Muscle of back (tissue), 13 donors: ENCODE measurements around the gene THG1L. TPM values are rescaled to one million over a fixed set of nuclear protein-coding genes. Genes with fewer than 3 reads are reported as not detected.
A peak's percentile ranks its signal among the peaks of the same experiment; 100 is the strongest.
"Not testable (repeated sequence)": the region's sequence is repeated elsewhere in the genome, so short reads cannot be mapped to it uniquely, and the experiment has no call there.

Source experiments
- DNase-seq, 3 donors: peaks; one replicate each; pipeline versions ENCODE4 v3.0.0 to v3.0.0-alpha.2; 2013
- long read RNA-seq, 9 donors: transcript quantifications; one replicate each; lab custom pipeline, GENCODE V29; 2026
- polyA plus RNA-seq, 10 donors: library from polyadenylated mRNA; unstranded; fragments of 120-200 nt; gene quantifications; one replicate each; pipeline ENCODE4 v1.2.1, GENCODE V29; 2013; ENCODE audit not compliant: insufficient read length in 10 of 10

Gene THG1L
- 10 to 100 TPM; 20.1 to 29.1 (median 24.2) TPM for polyA plus RNA-seq
- long read RNA-seq, donor 1, transcript THG1L-201 (6 exons, 3,107 nt), result major isoform, 5 of 6 reads
- long read RNA-seq, donor 1, partial matches to known transcripts, result 0 of 6 reads
- long read RNA-seq, donor 1, other reads (novel, unspliced or antisense), result 0 of 6 reads
- long read RNA-seq, donor 2, partial matches to known transcripts, result 6 of 12 reads
- long read RNA-seq, donor 2, other reads (novel, unspliced or antisense), result 0 of 12 reads
- long read RNA-seq, donor 3, result 0 reads
- long read RNA-seq, donor 4, transcript THG1L-201 (6 exons, 3,107 nt), result major isoform, 6 of 11 reads
- long read RNA-seq, donor 4, partial matches to known transcripts, result 5 of 11 reads
- long read RNA-seq, donor 4, other reads (novel, unspliced or antisense), result 0 of 11 reads
- long read RNA-seq, donor 5, partial matches to known transcripts, result 9 of 13 reads
- long read RNA-seq, donor 5, other reads (novel, unspliced or antisense), result 0 of 13 reads
- long read RNA-seq, donor 6, transcript THG1L-201 (6 exons, 3,107 nt), result major isoform, 16 of 23 reads
- long read RNA-seq, donor 6, partial matches to known transcripts, result 6 of 23 reads
- long read RNA-seq, donor 6, other reads (novel, unspliced or antisense), result 0 of 23 reads
- long read RNA-seq, donor 7, transcript THG1L-201 (6 exons, 3,107 nt), result major isoform, 8 of 11 reads
- long read RNA-seq, donor 7, partial matches to known transcripts, result 0 of 11 reads
- long read RNA-seq, donor 7, other reads (novel, unspliced or antisense), result 0 of 11 reads
- long read RNA-seq, donor 8, transcript THG1L-201 (6 exons, 3,107 nt), result major isoform, 7 of 13 reads
- long read RNA-seq, donor 8, partial matches to known transcripts, result 6 of 13 reads
- long read RNA-seq, donor 8, other reads (novel, unspliced or antisense), result 0 of 13 reads
- long read RNA-seq, donor 9, partial matches to known transcripts, result 0 of 2 reads
- long read RNA-seq, donor 9, other reads (novel, unspliced or antisense), result 0 of 2 reads

- peak; percentile 97 to 99 (median 98) for DNase-seq
Observed at GRCh38 chr5:157731272-157732129, at the start of gene THG1L. THG1L (plus strand) TSS chr5:157731420; CDS start chr5:157731441, 21 bp downstream.

- peak in 1 of 3 donors; percentile 14 for DNase-seq
Observed at GRCh38 chr5:157682257-157682656, 49.0 kb upstream of the THG1L start.

DNA sequence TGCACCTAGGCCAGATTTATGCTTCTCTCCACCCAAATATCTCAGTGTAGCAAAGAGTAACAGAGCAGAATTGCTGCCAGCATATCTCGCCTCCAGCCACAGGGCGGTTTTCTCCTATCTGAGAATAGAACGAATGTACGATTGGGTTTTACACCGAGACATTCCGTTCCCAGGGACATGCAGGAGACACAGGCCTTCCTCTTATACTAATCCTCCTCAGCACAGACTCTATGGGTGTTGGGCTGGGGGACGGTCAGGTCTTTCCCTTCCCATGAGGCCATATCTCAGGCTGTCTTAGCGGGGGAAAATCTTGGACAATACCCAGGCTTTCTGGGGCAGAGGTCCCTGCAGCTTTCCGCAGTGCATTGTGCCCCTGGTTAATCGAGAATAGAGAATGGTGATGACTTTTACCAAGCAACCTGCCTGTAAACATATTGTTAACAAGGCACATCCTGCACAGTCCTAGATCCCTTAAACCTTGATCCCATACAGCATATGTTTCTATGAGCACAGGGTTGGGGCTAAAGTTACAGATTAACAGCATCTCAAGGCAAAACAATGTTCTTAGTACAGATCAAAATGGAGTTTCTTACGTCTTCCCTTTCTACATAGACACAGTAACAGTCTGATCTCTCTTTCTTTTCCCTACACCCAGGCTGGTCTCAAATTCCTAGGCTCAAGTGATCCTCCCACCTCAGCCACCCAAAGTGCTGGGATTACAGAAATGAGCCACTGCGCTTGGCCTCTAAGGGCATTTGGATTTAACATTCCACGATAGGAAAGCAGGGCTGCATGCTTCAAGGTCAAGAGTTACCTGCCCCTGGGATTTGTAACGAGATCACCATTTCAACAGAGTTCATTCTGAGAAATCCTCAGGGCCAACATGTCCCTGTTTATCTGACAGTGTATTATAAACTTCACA, 44.7 kb upstream of the THG1L start:
- not testable (repeated sequence) for DNase-seq

GRCh38 chr5:157687198-157687554, 44.0 kb upstream of the THG1L start:
- no peak for DNase-seq

- DNase-seq, result peak in 1 of 3 donors; percentile 21
Observed at GRCh38 chr5:157689942-157690689, 41.1 kb upstream of the THG1L start.

DNA sequence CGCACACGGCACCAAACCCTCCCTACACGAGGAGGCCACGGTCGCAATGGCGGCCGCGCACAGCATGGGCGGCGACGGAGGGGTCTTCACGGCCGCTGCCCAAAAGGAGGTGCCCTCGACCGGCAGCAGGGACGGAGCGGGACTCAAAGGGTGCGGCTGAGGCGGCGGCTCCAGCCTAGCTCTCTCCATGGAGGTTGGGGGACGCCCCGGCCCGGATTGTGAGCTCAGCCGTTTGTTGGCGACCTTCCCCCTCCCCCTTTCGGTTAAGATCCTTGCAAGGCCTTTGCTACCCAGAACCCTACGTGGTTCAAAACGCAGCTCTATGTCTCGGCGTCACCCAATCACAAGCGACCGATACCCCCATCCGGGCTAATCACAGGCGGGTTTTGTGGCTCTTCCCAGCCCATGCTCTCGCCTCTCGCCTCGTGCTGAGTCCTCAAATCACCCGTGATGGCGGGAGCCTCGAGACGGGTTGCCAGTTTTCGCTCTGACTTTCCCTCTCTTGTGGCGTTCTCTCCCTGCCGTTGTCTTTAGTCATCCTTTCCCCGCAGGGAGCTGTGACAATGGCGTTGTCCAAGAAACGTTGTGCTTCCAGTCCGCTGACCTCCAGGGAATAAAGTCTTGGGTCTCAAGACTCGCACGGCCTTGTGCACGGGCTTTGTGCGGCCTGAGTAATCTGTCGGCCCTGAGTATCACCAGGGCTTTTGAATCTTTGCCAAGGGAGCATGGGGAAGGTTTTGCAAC, 40.4 kb upstream of the THG1L start:
- no peak for DNase-seq

DNA sequence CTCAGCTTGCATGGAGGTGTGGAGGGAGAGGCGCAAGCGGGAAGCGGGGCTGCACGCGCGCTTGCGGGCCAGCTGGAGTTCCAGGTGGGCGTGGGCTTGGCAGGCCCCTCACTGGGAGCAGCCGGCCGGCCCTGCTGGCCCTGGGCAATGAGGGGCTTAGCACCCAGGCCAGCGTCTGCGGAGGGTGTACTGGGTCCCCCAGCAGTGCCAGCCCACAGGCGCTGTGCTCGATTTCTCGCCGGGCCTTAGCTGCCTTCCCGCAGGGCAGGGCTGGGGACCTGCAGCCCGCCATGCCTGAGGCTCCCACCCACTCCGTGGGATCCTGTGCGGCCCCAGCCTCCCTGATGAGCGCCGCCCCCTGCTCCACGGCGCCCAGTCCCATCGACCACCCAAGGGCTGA, 37.4 kb upstream of the THG1L start:
- not testable (repeated sequence) for DNase-seq

GRCh38 chr5:157696154-157696553, 35.1 kb upstream of the THG1L start:
- not testable (repeated sequence) for DNase-seq

DNA sequence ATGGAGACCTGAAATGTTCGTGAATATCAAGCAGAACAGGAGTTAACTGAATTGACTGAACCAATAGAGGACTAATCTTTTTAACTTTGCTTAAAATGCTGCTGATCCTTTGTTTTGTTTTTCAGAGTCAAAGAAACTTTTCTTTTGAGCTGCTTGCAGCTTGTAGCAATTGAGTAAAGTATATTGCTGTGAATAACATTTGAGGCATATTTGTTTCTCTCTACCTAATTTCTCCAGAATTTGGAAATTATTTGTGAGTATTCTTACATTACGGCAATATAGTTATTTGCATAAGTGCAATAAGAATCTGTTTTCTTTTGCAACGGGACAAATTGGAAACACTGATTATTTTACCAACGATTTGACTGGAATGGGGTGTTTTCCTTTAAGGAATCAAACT, 32.5 kb upstream of the THG1L start:
- DNase-seq, result not testable (repeated sequence)

DNA sequence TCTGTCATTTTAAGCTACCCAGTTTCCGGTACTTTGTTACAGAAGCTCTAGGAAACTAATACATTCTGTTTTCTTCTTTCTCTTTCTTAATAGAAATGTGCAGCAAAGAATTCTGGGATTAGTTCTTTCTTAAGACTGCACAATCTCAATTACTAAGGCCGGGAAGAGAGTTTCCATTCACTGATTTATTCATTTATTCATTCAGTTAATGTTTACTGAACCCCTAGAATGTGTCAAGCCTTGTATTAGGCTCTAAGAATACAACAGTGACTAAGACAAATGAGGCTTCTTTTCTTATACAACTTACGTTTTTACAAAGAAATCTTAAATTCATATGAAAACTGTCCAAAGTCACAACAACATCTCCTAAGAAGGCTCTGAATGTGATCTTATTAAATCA, 27.5 kb upstream of the THG1L start:
- no peak for DNase-seq

DNA sequence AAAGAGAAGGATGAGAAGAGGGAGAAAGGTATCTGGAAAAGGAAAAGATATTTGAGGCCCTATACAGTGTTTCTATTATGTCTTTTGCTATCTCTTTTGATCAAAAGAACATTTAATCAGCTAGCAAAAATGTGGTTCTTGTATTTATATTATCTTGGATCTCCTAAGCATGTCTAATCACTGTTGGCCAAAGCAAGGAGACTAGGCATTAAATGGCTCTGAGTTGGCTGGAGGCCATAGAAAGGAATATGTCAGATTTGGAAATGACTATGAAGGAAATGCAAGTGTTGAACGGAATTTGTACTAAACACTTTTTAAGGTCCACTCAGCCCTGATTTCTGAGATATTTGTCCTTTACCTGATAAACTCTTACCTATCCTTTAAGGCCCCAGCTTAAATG, 22.4 kb upstream of the THG1L start:
- peak in 2 of 3 donors; percentile 22 to 32 for DNase-seq

DNA sequence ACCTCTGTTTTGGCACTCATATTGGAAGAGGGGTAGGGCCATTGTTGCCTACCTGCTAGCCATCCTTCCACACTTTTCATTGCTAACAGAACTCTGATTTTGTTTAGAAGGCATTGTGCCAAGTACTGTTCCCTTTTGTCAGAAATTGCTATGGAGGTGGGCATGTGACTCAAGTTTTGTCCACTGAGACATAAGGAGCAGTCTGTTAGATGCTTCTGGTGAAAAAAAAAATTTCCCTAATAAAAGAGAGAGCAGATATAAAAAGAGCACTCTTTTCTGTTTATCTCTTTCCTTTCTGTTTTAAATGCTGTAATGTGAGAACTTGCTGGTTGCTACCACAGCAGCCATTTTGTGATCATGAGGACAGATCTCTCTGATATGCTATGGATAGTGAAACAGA, 21.9 kb upstream of the THG1L start:
- no peak for DNase-seq

DNA sequence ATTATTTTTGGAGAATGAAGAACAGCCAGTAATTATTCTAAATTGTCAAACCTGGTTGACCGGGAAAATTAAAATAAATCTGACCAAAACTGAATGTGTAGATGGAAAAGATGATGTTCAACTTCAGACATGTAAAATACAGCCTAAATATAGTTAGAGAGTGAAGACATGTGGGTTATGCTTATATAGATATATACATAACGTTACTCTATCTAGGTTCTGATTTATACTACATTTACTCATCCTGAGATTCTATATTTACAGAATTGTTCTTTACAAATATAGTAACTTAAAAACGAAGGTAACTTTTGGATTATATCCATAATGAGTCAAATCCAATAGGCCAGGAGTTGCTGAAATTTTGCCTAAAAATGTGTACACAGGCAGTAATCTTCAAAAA, 20.8 kb upstream of the THG1L start:
- DNase-seq, result no peak

GRCh38 chr5:157710882-157711281, 20.3 kb upstream of the THG1L start:
- peak in 1 of 3 donors; percentile 60 for DNase-seq

DNA sequence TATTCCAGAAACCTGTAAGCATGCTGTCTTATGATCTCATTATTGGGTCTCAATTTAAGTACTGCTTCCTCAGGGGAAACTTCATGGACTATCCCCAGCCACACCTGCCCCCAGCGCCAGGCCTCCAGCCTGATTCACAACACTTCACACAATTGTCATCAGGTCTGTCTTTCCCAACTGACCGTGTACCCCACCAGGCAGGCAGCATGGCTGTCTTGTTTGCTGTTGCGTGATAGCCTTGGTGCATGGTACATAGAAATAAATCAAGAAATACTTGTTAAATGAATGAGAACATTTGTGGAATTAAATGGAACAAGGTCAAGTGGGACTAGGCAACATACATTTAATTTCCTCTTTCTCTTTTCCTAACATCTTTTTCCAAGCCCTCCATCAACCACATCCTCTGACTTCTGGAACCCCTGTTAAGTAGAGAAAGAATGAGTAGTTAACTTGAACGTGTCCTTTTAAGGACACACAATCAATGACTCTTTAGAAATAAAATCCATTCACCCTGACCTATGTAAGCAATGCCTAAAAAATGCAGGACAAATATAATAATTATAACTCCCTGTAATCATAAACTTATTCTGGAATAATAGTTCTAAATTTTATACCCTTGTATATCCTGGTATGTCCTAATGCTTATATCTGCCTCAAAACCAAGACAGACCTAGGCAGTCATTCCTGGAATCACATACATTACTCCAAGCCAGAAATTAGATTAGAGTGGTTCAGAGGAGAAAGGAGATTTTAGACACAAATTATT, 17.2 kb upstream of the THG1L start:
- no peak for DNase-seq

- DNase-seq, result no peak
Observed at GRCh38 chr5:157714596-157714864, 16.7 kb upstream of the THG1L start.

DNA sequence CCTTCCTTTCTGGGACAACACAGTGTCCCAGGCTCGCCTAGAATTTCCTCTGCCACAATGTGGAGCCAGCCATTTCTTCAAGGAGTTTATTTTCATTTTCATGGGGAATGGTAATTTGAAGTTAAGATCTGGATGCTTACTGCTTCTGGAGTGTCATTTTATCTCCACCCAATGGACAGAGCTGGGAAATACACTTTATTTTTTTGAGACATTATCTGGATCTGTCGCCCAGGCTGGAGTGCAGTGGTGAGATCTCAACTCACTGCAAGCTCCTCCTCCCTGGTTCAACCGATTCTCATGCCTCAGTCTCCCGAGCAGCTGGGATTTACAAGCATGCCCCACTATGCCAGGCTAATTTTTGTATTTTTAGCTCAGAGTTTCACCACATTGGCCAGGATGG, 12.7 kb upstream of the THG1L start:
- DNase-seq, result peak; percentile 68 to 81 (median 69)

DNA sequence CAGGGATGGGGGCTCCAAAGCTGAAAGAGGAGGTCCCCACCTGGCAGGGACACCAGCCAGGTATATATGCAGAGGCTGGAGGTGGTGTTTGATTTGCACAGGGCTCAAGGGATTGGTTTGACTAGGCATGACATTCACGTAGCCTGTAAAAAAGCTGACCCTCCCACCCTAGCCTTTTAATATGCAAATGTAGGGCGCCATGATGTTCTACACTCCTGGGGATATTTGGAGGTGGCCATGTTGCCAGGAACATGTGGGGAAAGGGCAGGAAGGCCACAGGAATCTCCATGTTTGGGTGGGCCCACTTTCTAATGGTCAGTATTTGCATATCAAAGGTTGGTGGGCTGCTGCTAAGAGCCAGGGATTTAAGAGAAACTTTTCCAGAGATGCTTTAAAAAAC, 12.0 kb upstream of the THG1L start:
- no peak for DNase-seq
